Fibroblast of skin of back (primary cell): ENCODE data around the gene C13orf46.
A peak's percentile ranks its signal among the peaks of the same experiment; 100 is the strongest.
"Not testable (repeated sequence)": the region's sequence is repeated elsewhere in the genome, so short reads cannot be mapped to it uniquely, and the experiment has no call there.

ENCODE experiments used
- DNase-seq: peaks from one replicate; pipeline ENCODE4 v3.0.0-alpha.2; 2013

Gene C13orf46

DNA sequence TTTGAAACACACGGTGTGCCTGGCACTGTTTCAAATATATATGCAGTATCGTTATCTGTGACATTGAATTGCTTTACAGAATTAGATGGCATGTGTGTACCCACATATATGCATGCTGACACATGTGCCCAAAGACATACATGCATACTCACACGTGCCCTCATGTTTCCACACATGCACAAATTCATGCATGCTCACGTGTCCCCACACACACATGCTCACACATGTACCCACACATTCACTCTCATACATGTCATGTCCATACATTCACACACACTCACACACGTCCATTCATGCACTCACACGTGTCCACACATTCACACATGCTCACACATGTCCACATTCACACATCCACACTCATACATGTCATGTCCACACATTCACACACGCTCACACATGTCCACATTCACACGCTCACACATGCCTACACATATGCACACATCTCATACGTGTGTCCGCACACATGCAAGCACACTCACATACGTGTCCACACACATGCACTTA, 17.9 kb upstream of the C13orf46 start:
- DNase-seq, result no peak

- DNase-seq, result no peak
Observed at GRCh38 chr13:113991191-113991669, 17.4 kb upstream of the C13orf46 start.

DNA sequence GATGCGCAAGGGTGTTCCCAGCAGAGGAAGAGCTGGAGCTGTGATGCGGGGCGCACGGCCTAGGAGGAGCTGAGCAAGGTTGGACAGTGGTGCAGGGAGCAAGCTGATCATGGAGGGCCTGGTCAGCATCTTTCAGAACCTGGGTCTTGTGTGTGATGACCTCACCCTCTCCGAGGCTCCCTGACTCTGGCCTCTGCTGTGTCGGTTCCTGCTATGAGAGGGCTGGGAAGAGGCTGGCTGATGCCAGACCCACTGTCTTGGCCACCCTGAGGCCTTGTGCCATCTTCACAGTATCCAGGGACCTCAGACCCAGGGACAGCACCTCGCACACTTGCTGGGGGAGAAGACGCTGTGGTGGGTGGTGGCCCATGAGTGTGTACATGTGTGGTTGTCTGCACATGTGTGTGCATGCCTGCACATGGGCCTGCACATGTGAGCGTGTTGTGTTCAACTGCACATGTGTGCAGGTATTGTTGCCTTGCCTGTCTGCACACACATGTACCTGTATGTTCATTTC, 16.5 kb upstream of the C13orf46 start:
- no peak for DNase-seq

GRCh38 chr13:113989585-113990300, 15.9 kb upstream of the C13orf46 start:
- no peak for DNase-seq

- not testable (repeated sequence) for DNase-seq
Observed at GRCh38 chr13:113988859-113989258, 15.0 kb upstream of the C13orf46 start.

DNA sequence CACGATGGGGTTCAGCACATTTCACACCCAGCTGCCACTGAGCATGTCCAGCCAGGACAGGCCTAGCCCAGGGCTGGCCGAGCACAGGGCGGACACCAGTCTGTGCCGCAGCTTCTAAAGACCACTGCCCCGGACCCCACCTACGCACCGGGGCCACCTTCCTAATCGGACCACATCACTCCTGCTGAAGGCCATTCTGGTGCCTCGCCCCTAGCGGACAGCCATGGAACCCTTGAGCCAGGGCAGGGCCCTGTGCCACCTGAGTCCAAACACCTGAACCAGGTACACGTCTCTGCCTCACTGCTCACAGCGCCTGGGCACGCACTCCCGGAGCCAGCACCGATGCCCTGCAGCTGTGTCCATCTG, 8.4 kb upstream of the C13orf46 start:
- DNase-seq, result no peak

GRCh38 chr13:113981611-113982295, 7.9 kb upstream of the C13orf46 start:
- no peak for DNase-seq

DNA sequence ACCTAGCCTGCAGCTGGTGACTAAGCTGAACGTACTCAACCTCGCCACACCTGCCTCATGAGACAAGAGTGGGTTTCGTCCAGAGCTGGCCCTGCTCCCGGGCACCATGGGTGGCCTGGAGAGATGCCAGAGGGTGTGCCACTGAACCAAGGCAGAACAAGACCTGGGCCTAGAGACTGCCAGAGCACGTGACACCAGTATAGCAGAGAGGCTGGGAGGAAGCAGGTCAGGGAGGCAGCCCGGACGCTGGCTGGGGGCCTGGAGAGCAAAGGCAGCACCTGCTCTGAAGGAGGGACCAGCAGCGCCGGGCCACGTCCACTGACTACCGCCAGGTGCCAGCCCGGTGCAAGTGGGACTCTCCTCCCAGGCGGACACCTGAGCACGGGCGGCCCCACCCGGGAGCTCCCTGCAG, 7.3 kb upstream of the C13orf46 start:
- peak; percentile 32 for DNase-seq

DNA sequence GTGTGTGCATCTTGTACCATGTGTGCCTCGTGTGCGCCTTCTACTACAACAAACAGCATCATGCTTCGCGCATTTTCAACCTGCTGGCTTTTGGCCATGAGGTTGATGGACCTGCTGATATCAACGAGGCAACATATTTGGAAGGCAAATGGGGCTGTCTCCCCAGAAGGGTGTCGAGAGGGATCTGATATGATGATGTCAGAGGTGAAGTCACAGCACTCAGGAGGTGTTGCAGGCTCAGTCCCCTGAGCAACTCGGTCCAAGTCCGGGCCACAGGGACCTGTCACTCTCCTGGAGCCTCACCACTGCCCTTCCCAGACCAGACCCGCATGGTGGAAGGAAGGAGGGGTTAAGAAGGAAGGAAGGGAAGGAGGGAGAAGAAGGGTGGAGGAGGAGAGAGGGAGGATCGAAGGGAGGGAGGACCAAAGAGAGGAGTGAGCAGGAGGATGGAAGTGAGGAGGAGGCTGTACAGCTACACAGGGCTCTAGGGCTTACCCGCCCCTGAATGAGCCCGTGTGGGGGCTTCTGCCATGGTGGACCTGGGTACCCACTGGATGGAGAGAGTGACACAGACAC, 6.7 kb upstream of the C13orf46 start:
- DNase-seq, result no peak

- no peak for DNase-seq
Observed at GRCh38 chr13:113979791-113980471, 6.1 kb upstream of the C13orf46 start.

DNA sequence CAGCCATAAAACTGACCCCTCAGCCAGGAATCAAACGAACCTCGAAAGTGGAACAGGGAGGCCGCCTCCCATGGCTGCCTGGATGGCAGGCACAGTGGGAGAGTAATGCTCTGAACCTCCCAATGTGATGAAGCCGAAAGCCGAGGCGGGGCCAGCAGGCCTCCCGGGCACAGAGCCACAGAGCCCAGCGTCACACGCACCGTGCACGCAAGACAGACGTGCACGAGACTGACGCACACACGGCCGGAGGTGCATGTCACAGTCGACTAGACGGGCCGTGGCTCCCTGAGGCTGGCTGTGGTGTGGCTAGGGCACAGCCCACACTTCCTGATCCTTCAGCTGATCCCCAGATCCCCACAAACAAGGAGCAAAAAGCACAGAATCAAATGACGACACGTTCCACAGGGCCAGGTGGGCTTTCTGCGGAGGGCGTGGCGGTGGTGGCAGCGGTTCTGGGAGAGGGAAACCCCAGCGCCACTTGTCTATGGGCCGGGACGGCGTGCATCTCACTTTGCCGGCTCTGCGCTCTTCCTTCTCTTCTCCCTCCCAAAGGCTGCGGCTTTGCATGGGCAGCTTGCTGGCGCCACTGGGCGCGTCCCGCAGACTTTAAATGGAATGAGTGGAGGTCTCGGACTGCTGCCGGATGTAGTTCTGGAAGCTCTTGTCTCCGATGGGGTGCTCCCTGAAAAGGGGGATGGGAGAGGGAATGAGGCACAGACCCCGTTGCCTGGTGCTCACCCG, 5.0 kb upstream of the C13orf46 start:
- no peak for DNase-seq

DNA sequence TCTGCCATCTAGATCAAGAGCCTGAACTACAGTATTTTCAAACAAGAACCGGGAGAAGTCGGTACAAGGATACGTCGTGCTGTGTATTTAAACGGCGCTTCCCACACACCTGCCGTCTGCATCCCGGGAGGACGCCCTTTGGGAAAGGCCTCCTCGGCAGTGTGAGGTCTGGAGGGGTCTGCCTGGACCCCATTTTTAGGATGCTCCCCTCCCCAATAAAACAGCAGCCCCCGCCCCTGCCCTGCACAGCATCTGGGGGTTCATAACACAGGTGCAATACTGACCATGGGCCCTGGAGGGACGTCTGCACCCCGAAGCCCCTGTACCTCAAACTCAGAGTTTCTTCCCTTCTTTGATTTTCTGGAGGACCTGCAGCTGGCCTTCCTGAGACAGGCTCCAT, 4.1 kb upstream of the C13orf46 start:
- no peak for DNase-seq

- peak; percentile 87 for DNase-seq
Observed at GRCh38 chr13:113976711-113977684, 3.1 kb upstream of the C13orf46 start.

DNA sequence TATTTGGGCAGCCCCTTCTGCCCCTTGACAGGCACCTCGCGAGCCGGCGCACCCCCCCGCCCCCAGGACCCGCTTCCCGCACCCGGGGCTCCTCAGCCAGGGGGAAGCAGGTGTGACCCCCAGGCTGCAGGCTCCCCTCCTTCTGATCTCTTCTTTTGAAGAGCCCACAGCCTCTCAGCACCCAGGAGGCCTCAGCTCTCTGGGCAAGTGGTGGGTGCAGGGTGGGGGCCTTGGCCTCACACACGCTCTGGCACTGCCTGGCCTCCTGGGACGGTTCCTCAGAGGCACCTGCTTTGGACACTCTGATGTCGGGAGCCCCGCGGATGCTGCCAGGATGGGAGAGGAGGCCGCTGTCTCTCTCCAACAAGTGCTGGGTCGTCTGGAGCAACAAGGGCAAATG, 1.5 kb upstream of the C13orf46 start:
- no peak for DNase-seq

DNA sequence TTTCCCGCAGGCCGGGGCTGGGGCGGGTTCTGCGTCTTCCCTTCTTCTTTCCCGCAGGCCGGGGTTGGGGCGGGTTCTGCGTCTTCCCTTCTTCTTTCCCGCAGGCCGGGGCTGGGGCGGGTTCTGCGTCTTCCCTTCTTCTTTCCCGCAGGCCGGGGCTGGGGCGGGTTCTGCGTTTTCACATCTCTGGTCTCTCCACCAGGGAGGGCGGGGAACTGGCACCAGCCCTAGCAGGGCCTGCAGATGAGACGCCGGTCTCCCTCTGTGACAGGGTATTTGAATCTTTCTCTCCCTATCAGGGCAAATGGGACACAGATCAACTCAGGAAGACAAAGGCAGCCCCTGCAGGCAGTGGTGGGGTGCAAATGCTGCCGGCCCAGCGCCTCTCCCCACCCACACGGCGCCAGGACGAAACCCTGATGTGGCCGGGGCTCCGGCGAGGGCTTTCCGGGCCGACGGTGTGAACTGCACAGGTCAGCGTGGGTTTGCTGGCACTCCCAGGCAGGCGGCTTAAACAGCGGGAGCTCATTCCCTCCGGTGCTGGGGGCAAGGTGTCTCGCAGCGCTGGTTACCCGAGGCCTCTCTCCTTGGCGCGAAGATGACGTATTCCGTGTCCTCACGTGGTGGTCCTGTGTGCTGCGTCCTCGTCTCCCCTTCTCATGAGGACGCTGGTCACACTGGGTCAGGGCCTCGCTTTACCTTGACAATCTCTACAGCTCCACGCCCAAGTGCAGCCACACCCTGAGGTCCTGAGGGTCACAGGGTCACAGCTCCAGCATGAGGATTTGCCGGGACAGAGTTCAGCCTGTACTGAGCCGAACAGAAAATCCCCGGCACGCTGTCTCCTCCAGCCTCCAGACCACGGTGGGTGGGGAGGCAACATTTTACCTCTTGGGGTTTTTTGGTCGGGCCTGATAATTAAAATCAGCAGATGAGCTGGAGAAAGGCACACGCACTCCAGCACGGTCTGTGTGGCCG, 717 bp upstream of the C13orf46 start:
- no peak for DNase-seq

- DNase-seq, result no peak
Observed at GRCh38 chr13:113972451-113973217, 1.2 kb downstream of the C13orf46 start.

DNA sequence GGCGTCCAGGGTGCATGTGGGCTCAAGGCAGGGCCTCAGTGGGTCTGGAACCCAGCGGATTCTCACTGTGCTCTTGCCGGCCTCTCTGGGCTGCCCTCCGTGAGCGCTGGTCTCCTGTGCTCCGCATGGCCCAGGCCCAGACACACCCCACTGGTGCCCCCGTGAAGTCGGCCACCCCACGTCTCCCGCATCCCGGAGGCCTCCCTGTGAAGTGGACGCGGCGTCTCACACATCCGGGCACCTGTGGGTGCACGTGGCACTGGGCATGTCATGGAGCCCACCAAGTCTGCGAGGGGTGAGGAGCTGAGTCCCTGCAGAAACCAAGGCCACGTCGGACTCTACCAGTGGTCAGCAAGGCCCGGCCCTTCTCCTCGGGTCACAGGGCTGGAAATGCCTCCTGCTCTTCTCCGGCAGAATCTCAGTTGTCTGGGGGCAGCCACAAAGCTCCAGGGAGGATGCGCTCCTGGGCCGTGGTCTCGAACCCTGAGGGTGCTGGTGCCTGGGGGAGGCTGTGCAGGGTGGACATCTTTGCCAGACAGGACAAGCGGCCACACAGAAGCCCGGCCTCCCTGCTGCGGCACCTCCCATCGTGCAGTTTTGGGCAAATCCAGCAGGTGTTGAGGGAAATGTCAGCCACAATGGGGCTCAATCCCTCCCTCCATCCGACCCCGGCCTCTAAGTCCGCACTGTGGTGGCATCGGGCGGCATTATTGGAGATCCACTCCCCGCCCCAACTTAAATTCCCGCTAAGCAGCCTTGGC, 2.2 kb downstream of the C13orf46 start:
- DNase-seq, result no peak
